Myometrial cell (primary cell): ENCODE measurements around the gene TEX22. TPM values are rescaled to one million over a fixed set of nuclear protein-coding genes. Genes with fewer than 3 reads are reported as not detected.

ENCODE experiments used
- total RNA-seq: library from RNA; depleted of rRNA; stranded (reverse); fragments of >200 nt; gene quantifications from 2 replicates; pipeline ENCODE4 v1.2.3, GENCODE V29; 2015

The TEX22 gene, protein sequence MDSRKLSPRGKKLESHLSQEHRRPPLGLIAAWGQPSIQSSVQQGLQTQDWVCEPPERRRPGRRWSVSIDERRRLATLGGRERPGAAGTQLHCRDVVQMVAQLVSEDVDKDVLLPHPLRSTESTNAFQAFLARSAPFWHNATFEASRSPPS
- 0.35 TPM in 1 of 2 replicates, not detected in the other for total RNA-seq

DNA sequence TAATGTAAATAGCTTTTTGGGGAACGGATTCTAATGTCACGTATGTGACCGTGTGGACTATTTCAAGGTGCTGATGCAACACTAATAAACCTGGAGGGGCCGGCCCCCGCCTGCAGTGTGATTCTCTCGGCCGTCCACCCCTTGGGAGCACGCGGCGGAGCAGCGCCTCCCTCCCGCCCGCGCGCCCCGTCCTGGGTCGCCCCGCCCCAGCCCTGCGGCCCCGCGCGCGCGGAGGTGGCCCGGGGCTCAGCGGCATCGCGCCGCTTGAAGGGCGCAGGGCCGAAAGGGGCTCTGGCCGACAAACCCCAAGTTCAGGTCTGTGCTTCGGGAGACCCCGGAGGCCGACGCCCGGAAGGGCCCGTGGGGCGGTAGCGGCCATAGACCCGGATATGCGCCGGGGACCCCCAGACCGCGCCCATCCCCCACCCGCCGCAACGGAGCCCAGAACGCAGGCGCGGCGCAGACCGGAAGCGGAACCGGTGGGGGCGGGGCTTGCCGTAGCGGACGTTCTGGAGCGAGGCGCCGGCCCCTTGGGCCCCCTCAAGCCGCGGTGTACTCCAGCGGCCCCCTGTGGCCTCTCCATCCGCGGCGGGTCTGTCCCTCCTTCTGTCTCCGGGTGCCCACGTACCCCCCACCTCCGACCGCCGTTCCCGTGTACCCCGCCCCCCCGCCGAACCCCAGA is at the start of gene TEX22:
Gene TEX22 (plus strand): TSS at position 495 of the 682 bp plus-strand sequence. CDS start 803 bp downstream, outside the sequence.

DNA sequence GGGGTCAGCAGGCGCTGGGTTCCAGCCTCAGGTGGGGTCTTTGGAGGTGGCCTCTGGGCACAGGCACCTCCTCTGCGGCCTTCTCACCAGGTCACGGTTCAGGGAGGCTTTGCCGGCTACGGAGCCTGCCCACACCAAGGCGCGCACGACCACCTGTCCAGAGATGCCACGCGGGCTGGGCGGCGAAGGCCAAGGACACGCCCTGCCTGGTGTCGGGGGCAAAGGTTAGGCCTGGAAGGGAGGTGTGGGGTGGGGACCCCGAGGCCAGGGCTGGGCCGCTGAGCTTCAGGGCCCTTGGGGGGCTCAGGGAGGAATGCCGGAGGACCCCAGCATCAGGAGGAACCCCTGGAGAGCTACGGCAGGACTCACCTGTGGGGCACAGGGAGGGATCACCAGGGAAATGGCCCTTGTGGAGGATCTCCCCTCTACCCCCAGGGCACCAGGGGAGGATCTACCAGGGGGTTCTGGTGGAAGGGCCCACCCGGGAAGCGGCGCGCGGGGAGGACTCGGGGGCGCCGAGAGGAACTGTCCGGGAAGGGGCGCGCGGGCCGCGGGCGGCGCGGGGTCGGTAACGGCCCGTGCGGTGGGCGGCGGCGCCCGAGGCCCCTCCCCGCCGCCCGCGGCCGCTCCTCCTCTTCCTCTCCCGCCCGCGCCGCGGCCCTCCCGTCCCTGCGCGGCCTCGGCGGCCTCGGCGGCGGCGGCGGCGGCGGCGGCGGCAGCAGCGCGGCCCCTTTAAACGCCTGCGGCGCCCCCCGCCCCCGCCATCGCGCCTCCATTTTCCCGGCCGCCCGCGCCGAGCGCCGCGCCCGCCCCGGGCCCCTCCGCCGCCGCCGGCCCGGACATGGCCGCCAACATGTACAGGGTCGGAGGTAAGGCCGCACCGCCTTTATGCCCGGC is 21.1 kb downstream of the TEX22 start, which contains the start of gene MTA1:
Gene MTA1 (plus strand): TSS at position 633 of the 897 bp plus-strand sequence. CDS start 209 bp downstream, at position 842.

Other genes with a start within 250 kb of the TEX22 start
- gene JAG2, start 229.8 kb upstream of the TEX22 start, total RNA-seq = 0.53 and 0.58 TPM in 2 replicates
- 23.7 and 43.0 TPM in 2 replicates for gene NUDT14, start 217.2 kb upstream of the TEX22 start, total RNA-seq
- 56.0 and 80.1 TPM in 2 replicates for gene BTBD6, start 150.0 kb upstream of the TEX22 start, total RNA-seq
- gene BRF1, start 97.5 kb upstream of the TEX22 start, total RNA-seq = 25.0 and 26.8 TPM in 2 replicates
- gene PACS2, start 83.8 kb upstream of the TEX22 start, total RNA-seq = 46.4 and 47.1 TPM in 2 replicates
- 32.6 and 43.8 TPM in 2 replicates for gene MTA1, start 21.3 kb downstream of the TEX22 start, total RNA-seq
- 82.4 and 122 TPM in 2 replicates for gene CRIP2, start 76.3 kb downstream of the TEX22 start, total RNA-seq
- gene CRIP1, start 88.3 kb downstream of the TEX22 start, total RNA-seq = 0.53 TPM in 1 of 2 replicates, not detected in the other
- gene TEDC1, start 92.7 kb downstream of the TEX22 start, total RNA-seq = 9.6 and 12.4 TPM in 2 replicates
- 6.2 and 11.2 TPM in 2 replicates for gene TMEM121, start 128.0 kb downstream of the TEX22 start, total RNA-seq